ENCODE data around the gene AFF3. TPM values are rescaled to one million over a fixed set of nuclear protein-coding genes. Genes with fewer than 3 reads are reported as not detected.

Gene AFF3
- total RNA-seq, 1 experiment from 2014 or later: 0.22 TPM

DNA sequence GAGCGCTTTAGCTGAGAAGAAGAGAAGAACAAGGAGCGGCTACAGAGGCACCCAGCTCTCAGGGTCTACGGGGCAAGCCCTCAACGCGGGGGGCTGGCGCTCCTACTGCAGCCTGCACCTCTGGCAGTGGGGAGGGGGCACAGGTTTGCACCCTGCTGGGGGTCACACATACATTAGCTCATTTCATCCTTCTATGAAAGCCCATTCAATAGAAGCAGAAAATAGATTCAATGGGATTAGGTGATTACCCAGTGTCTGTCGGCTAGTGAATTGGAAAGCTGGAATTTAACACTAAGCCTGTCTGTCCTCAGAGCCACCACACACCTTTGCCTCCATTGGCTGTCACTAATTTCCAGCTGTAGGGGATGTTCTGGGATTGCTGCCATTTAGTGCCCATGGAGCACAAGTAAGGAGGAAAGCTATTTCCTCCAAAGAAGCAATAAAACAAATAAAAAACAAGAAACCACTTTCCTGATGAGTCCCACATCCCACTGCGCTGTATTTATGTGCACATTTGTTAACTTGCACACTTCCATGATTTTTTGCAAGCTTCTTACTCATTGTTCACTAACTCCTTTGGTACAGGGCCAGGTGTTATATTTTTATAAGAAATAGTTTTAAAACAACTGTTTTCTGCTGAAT, 333.0 kb downstream of the AFF3 start:
- no peak overlapping the region for H4K8ac ChIP-seq (replicated peaks; ENCODE audit: insufficient read length, low read depth, low read length)
- no peaks in the 10 kb centered on the region for H3K79me2 ChIP-seq (ENCODE audit: insufficient read depth, low read length)
- H2BK15ac ChIP-seq (ENCODE audit: low read depth, low read length): no peak overlapping the region
- no peak overlapping the region for H3K23ac ChIP-seq (ENCODE audit: insufficient read length, low read depth, low read length)
- H2BK20ac ChIP-seq (ENCODE audit: low read depth, low read length, poor library complexity, severe bottlenecking): no peak overlapping the region
- H3K79me1 ChIP-seq (ENCODE audit: insufficient read depth, low read depth, low read length, poor library complexity, severe bottlenecking): no peaks in the 10 kb centered on the region
- no CpG with 5 or more reads among the region's 8 CpGs for WGBS (ENCODE audit: extremely low coverage, insufficient read length, low lambda C conversion rate)
- H3K4me2 ChIP-seq (ENCODE audit: insufficient read depth, insufficient read length, low read length): no peak overlapping the region
- H3T11ph ChIP-seq (ENCODE audit: low read length): no peak overlapping the region
- no peak overlapping the region for H3K14ac ChIP-seq (ENCODE audit: insufficient read depth, low read length)
- TF ChIP-seq, protein P1, sequence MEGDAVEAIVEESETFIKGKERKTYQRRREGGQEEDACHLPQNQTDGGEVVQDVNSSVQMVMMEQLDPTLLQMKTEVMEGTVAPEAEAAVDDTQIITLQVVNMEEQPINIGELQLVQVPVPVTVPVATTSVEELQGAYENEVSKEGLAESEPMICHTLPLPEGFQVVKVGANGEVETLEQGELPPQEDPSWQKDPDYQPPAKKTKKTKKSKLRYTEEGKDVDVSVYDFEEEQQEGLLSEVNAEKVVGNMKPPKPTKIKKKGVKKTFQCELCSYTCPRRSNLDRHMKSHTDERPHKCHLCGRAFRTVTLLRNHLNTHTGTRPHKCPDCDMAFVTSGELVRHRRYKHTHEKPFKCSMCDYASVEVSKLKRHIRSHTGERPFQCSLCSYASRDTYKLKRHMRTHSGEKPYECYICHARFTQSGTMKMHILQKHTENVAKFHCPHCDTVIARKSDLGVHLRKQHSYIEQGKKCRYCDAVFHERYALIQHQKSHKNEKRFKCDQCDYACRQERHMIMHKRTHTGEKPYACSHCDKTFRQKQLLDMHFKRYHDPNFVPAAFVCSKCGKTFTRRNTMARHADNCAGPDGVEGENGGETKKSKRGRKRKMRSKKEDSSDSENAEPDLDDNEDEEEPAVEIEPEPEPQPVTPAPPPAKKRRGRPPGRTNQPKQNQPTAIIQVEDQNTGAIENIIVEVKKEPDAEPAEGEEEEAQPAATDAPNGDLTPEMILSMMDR (conservative IDR thresholded peaks at IDR 0.05): no peak
- DNase-seq: no peak
- no peak overlapping the region for H3K27ac Mint-ChIP-seq
- no peak overlapping the region for H3K56ac ChIP-seq (ENCODE audit: insufficient read length, low read depth, low read length)
- no peak overlapping the region for H3K27ac ChIP-seq (ENCODE audit: insufficient read length, low read depth, low read length)
- H2BK5ac ChIP-seq (ENCODE audit: insufficient read length, low read length): no peak overlapping the region
- H2AFZ ChIP-seq (ENCODE audit: low read length): no peak overlapping the region
- peaks cover 0 to 6% of the 10 kb centered on the region in 2 experiments; a peak in 2 of 4 replicates for H3K4me1 Mint-ChIP-seq
- H4K5ac ChIP-seq (ENCODE audit: insufficient read length, low read depth, low read length): no peak overlapping the region
- H3K4ac ChIP-seq (ENCODE audit: low read depth, low read length): no peak overlapping the region
- H3K9ac ChIP-seq (ENCODE audit: extremely low read depth, insufficient read length, low read length): no peak overlapping the region
- no peaks in the 10 kb centered on the region for H4K20me1 ChIP-seq (ENCODE audit: control insufficient read depth, insufficient read depth, insufficient read length)
- no peaks in the 10 kb centered on the region for H3K9me3 ChIP-seq (ENCODE audit: control insufficient read depth, low read depth, low read length)
- no peak overlapping the region for H3K18ac ChIP-seq (ENCODE audit: insufficient read length, low read depth, low read length)
- H3K23me2 ChIP-seq (ENCODE audit: insufficient read length, low read depth, low read length, poor library complexity, severe bottlenecking): no peaks in the 10 kb centered on the region
- H3K27me3 ChIP-seq (ENCODE audit: insufficient read depth, low read length): no peaks in the 10 kb centered on the region; the same call in 1 of the 2 replicates
- no peaks in the 10 kb centered on the region for H3K36me3 Mint-ChIP-seq (ENCODE audit: insufficient read depth in 1 of 3, low read depth in 3 of 3)
- H3K27me3 Mint-ChIP-seq (ENCODE audit: low read depth): peaks cover 2% of the 10 kb centered on the region; the same call in 1 of the 2 replicates
- H3K4me3 Mint-ChIP-seq: no peak overlapping the region
- H3K9me3 Mint-ChIP-seq: no peaks in the 10 kb centered on the region
- H4K91ac ChIP-seq (ENCODE audit: insufficient read length, low read depth, low read length): no peak overlapping the region
- no peak overlapping the region for H2AK5ac ChIP-seq (ENCODE audit: insufficient read length, low read length)
- H2BK120ac ChIP-seq (ENCODE audit: low read depth, low read length, poor library complexity, severe bottlenecking): no peak overlapping the region
- no peak overlapping the region for H2BK12ac ChIP-seq (ENCODE audit: insufficient read length, low read depth, low read length)
- no peaks in the 10 kb centered on the region for H3K4me1 ChIP-seq (ENCODE audit: insufficient read depth, low read length)
